Activated CD4-positive, CD25-positive, alpha-beta regulatory T cell treated with anti-CD3 and anti-CD28 coated beads, Interleukin-2, amount 50 U/mL, for 16 hours (primary cell): ENCODE measurements around the gene CCDC170.
A peak's percentile ranks its signal among the peaks of the same experiment; 100 is the strongest.
"Not testable (repeated sequence)": the region's sequence is repeated elsewhere in the genome, so short reads cannot be mapped to it uniquely, and the experiment has no call there.

Experiments
- DNase-seq: peaks from one replicate; pipeline ENCODE4 v3.0.0-alpha.2; 2020; ENCODE audit warnings: low read depth, low spot score

CCDC170 gene, protein sequence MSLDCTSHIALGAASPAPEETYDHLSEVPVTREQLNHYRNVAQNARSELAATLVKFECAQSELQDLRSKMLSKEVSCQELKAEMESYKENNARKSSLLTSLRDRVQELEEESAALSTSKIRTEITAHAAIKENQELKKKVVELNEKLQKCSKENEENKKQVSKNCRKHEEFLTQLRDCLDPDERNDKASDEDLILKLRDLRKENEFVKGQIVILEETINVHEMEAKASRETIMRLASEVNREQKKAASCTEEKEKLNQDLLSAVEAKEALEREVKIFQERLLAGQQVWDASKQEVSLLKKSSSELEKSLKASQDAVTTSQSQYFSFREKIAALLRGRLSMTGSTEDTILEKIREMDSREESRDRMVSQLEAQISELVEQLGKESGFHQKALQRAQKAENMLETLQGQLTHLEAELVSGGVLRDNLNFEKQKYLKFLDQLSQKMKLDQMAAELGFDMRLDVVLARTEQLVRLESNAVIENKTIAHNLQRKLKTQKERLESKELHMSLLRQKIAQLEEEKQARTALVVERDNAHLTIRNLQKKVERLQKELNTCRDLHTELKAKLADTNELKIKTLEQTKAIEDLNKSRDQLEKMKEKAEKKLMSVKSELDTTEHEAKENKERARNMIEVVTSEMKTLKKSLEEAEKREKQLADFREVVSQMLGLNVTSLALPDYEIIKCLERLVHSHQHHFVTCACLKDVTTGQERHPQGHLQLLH

DNA sequence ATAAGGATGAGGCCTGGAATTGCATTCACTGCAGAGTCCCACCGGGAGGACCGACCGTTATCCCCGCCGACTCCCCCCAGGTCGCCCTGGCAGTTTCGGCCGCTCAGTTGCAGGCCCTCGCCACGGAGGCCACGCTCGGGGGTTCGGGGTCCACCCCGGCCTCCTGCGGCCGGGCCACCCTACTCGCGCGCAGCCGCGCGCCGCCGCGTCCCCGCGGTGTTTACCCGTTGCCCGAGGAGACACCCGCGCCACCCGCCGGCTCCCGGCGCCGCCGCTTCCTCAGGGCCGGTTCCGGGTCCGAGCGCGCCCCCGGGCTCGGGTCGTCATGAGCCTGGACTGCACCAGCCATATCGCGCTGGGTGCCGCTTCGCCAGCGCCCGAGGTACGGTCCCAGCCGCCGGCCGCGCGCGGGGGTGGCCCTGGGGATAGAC lies at the start of gene CCDC170:
Gene CCDC170, plus strand, starts transcription at position 214 of the 431 bp plus-strand sequence. Its CDS starts 112 bp downstream, at position 326.
- no peak for DNase-seq

DNA sequence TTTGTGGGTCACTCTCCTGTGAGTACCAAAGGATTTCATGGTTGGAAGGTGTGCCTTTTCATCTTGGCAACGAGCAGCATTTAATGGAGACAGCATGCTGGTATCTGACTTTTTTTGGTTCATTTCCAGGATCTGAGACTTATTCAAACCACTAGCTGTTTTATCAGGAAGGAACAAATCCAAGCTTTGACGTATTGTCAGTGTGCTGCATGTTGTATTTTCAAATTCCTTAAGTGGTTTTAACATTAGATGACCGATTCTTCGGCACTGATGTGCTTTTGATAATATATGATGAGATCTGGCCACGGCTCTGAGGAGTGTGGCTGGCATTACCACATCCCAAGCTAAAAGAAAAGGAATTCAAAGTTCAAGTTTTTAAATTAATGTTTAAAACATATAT lies 48.3 kb upstream of the CCDC170 start:
- DNase-seq, result no peak

DNA sequence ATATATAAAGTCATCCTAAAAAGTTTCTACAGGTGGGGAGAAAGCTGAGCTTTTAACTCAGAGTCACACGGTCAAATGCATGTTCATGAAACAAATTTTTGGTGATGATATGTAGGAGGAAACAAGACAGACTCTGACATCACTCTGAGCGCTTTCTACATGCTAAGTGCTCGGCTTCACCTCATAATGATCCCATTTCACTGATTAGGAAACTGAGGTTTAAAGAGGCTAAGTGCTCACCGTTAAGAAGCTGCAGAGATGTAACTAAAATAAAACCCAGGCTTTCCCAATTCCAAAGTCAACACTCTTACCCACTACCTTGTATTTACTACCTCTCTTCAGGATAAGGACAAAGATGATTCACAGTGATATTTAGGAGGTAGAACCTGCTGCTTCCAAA lies 46.6 kb upstream of the CCDC170 start:
- no peak for DNase-seq

DNA sequence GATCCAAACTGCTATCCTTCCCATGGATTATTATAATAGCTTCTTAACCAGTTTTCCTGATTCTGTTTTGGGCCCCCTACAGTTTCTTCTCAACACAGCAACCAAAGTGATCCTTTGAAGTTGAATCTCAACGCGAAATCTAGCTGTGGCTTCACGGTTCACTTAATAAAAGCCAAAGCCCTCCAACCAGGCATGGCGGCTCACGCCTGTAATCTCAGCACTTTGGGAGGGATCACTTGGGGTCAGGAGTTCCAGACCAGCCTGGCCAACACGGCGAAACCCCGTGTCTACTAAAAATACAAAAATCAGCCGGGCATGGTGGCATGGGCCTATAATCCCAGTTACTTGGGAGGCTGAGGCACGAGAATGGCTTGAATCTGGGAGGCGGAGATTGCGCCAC lies 45.2 kb upstream of the CCDC170 start:
- no peak for DNase-seq

DNA sequence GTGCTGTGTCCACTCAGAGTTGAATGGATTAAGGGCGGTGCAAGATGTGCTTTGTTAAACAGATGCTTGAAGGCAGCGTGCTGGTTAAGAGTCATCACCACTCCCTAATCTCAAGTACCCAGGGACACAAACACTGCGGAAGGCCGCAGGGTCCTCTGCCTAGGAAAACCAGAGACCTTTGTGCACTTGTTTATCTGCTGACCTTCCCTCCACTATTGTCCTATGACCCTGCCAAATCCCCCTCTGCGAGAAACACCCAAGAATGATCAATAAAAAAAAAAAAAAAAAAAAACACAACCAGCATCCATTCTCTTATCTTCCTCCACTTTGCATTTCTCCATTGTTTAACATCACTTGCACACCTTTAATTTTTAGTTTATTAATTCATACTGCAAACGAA lies 42.9 kb upstream of the CCDC170 start:
- DNase-seq, result not testable (repeated sequence)

DNA sequence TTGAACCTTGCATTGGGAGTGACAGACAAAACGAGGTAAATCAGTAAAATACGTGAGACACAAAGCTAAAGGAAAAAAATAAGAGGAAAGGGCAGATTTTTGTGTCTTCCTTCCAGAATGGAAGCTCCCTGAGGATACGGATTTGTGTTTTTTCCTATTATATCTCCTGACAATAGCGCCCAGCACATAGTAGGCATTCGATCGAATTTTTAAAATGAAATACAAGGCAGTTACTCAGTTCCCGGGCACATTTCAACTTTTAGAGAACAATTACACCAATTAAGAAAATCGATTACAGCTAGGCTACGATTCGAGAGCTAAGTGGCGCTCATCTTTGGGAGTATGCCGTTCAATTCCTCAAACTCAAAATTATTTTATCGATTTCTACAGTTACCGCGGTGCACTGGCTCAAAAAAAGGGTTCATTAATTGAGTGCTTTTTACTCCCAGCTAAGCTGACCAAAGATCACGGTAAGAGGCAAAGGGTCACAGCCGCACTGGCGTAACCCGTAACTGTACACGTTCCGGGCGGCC lies 42.3 kb upstream of the CCDC170 start:
- no peak for DNase-seq

DNA sequence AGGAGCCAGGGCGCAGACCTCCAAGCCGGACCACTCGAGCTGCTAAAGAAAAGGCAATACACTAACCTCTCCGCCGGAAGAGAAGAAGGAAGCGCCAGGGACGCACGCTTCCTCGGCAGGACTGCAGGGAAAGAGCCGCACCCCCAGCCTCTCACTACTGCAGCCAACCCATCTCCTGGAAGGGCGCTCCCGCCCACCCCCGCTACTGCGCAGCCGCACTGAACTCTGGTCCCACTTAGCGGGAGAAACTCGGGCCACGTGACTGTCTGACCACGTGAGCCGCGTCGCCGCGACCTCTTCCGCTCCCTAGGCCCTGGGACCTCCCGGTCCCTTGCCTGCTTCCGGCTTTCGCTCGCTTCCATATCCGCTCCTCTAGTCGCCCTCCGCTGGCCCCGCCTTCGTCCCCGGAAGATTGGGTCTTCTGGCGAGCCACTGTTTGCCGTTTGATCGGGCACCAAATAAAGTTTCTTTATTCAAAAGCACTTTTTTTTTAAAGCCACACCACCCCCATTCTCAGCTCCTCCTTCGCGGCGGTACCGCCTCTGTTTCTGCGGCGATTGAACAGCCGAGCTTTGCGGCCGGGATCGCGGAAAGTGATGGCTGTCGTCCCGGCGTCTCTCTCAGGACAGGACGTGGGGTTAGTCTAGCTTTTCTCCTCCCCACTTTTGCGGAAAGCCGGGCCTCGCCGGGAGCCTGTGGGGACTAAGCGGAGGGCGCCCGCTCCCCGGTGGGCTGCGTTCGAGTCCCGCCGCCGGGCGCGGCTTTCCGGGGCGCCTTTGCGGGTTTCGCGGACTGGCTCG lies 41.7 kb upstream of the CCDC170 start, which contains the start of gene RMND1:
Gene RMND1, minus strand, starts transcription at position 177 of the 800 bp plus-strand sequence. CDS start 6,315 bp downstream, outside the sequence.
- DNase-seq, result peak; percentile 99

DNA sequence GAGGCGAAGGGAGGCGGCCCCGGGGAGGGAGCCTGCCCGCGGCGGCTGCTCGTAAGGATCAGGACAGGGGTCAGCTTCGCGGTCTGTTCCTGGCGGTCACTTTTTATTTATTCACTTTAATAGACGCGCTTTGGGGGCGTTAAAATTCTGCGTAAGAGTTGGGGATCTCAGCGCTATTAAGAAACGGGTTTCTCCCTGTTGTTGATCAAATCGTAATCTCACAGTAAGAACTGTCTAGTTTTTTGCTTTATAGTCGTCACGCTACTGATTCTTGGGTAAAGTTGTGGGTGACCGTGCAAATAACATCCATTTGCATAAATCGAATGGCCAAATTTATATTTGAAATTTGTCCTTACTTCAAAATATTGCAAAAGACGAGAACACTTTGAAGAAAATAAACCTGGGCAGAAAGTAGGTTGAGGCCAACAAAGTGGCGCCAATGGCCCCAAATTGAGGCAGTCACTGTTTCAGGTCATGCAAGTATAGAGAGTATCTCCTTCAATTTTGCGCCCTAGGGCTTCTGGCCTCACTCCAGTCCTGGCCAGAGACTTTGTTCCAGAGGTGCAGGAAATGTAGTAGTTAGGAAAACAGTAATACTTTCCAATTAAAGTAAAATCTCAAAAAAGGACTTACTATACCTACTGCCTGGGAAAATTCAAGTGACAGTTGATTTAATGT lies 40.9 kb upstream of the CCDC170 start:
- DNase-seq, result no peak

DNA sequence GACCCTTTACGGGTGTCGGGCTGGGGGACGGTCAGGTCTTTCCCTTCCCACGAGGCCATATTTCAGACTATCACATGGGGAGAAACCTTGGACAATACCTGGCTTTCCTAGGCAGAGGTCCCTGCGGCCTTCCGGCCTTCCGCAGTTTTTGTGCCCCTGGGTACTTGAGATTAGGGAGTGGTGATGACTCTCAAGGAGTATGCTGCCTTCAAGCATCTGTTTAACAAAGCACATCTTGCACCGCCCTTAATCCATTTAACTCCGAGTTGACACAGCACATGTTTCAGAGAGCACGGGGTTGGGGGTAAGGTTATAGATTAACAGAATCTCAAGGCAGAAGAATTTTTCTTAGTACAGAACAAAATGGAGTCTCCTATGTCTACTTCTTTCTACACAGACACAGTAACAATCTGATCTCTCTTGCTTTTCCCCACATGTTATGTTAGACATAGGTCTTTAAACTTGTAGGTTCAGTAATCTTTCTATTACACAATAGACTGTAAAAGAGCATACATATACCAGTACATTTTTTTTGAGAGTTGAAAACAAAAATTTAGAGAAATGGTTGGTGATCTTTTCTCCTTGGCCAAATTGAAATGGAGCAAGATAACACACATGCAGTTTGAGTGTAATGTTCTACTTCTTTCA lies 37.9 kb upstream of the CCDC170 start:
- DNase-seq, result not testable (repeated sequence)

DNA sequence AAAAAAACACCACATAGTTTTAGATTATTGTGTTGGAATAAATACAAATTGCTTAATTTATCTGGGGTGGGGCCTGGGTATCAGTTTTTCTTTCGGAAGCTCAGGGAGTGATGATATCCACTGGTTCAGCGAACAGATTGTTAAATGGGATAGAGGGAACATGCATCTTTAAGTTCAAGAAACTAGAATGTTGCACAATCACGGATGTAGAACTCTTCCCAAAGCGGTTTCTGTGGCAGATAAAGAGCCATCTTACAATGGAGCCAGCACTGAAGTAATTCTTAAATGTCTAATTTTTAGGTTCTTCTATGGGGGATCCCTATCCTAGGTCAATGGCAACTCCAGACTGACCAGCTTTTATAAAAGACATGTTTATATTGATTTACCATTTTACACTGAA lies 32.1 kb upstream of the CCDC170 start:
- DNase-seq, result no peak

DNA sequence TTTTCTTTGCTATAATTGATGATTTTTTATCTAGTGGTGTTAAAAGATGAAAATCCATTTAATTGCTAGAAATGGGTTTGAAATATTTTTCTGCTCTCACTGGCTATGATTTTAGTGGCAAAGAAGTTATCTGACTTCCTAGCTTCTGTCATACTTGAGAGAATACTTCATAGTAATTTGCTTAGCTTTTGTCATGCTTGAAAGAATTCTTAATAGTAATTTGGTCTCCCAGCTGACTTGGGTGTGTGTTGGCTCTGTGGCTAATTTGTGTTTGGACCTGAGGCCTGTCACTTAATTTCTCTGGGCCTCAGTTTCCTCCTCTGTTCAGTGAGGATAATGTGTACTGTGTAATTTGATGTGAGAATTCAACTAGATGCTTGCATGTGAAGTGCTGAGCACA lies 29.1 kb upstream of the CCDC170 start:
- DNase-seq, result no peak

DNA sequence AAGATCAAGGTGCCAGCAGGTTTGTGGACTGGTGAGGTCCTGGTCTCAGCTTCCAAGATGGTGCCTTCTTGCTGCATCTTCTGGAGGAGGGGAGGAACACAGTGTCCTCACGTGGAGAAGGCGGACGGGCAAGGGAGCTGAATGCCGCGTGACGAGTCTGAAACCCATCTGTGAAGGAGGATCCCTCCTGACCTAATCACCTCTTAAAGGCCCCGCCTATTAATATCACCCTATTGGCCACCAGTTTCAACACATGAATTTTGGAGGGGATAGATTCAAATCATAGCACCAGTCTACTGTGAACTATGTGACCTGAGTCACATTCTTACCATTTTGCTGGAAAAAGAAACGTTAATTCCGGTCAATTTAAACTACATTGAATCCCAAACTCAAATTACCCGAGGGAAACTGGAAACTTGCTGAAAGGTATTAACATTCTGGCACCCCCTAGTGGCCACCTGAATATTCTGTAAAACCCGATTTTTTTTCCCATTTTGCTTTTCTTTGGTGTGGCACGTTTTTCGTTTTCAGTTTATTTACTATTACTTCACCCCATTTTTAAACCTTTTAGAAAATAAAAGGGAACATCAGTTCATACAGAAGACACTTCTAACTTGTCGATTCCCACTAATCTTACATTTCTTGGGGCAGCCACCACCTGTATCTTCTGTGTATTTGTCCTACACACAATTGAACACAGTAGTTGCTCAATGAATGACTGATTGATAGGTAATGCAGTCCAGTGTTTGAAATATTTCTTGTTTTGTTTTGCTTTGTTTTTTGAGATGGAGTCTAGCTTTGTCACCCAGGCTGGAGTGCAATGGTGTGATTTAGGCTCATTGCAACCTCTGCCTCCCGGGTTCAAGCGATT lies 17.9 kb upstream of the CCDC170 start:
- DNase-seq, result peak; percentile 6

DNA sequence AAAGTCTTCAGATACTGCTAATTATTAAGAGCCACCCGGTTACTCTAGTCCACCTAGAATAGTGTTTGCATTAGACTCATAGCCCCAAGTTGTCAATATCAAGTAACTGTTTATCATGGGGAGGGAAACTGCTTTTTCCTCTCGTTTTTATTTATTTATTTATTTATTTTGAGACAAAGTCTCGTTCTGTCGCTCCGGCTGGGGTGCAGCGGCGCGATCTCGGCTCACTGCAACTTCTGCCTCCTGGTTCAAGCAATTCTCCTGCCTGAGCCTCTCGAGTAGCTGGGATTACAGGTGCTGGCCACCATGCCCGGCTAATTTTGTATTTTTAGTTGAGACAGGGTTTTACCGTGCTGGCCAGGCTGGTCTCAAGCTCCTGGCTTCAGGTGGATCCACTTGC lies 16.1 kb upstream of the CCDC170 start:
- DNase-seq, result no peak

DNA sequence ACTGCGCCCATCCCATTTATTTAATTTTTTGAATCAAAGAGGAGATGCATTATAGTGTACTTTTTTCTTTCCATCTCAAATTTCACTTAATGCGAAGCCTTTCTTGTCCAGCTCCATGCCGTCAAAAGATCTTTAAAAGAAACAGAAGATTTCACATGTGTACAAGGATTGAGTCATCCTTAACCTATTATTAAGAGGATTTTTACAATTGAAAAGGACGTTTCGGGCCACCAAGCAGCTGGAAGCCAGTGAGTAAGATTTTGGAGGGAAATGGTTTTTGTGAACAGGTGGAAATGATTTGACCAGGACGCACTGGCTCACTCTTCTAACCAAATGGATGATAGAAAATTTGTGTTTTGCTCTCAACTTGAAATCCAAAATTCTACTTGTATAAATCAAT lies 15.1 kb upstream of the CCDC170 start:
- DNase-seq, result no peak

DNA sequence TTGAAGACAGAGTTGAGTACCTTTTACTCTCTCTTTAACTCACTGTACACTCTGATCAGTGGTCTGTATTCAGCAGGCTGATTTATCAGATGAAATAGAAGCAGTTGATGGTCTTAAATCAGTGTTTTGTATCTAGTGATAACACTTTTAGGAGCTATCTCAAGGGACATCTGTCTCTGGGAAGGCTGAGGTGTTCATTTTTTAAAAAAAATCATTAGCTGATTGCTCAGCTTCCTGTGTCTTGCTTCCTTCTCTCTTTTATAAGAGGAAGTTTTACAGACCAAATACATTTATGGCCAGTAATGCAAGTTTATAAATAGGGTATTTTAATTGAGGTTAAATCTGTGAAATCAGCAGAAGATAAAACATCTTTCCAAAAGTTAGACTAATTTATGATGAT lies 12.0 kb upstream of the CCDC170 start:
- no peak for DNase-seq

DNA sequence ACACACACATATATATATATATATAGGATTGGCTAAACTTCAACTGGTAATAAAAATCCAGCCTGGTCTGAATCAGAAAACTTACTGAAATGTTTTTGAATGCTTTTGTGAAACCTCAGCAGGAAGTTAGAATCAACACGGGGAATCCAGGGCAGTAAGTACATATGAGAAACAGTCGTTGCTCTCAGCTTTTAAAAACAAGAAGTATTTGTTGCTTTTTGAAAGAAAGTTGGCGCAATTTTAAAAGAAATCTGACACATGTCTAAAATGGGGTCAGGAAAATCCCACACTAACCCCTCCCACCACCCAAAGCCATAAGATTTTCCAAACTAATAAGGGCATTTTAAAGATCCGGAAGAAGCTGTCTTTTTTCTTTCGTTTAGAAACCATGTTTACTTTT lies 11.5 kb upstream of the CCDC170 start:
- no peak for DNase-seq

DNA sequence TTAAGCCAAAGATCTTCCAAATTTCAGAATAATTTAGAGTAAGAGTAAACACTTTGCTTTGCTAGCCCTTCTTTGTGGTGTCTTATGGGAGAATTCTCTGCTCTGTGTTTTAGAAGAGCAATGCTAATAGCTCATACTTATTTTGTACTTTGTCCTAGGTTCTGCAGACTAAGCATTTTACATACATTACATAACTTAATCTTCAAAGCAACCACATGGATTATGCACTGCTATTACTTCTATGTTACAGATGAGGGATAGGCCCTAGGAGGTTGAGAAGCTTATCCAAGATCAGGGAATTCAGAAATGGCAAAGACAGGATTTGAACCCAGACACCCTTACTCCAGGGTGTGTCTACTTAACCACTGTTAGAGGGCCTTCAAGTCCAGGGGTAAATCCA lies 9.8 kb upstream of the CCDC170 start:
- DNase-seq, result no peak

DNA sequence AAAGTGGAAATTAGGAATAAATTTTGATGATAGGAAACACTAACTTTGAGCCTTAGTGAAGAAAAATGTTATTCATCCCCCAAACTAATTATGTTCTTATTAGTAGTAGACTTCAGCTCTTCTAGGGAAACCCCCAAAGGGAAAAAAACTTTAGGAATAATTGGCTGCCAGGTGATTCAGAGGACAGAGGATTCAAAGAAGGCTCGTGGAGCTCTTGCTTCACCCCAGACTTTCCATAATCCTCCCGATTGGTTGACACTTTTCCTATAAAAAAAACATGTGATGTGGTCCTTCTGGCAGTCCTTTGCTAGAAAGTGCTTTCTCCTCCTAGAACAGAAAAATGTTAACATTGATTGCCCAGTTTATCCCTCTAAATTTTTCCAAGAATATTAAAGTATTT lies 5.6 kb upstream of the CCDC170 start:
- DNase-seq, result no peak

DNA sequence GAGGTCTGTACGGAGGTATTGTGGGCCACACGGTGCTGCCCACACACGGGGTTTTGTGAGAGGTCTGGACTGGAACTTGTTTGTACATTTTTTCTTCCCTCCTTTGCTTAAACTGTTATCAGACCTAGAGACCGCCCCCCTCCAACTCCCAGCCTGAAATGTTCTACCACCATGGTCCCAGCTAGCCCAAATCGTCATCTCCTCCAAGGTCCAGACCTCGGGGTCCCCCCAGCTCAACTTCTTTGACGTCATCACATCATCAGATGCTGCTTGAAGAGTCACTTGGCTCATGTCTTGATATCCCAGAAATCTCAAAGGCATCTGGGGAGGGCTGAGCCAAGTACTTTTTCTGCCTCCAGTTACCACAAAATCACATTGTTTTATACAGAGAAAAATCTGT lies 2.8 kb upstream of the CCDC170 start:
- DNase-seq, result no peak
